Naive B cell (primary cell): ENCODE measurements around the gene MGAT4A. TPM values are rescaled to one million over a fixed set of nuclear protein-coding genes. Genes with fewer than 3 reads are reported as not detected.
"Not testable (repeated sequence)": the region's sequence is repeated elsewhere in the genome, so short reads cannot be mapped to it uniquely, and the experiment has no call there.

Experiments
- ATAC-seq, 2 donors: fragments of 150-1000 bp; cut with Tn5 transposase; 2 replicates each; pipeline ENCODE4 v1.10.0; 2021; ENCODE audit warnings: low read depth in 2 of 2, mild to moderate bottlenecking in 2 of 2, moderate library complexity in 2 of 2
- DNase-seq: peaks from one replicate; pipeline ENCODE4 v3.0.0; 2022
- H3K27ac Mint-ChIP-seq, 6 donors: one replicate each; pipeline ENCODE4 v1.8.0; 2020 to 2022; ENCODE audit warnings: mild to moderate bottlenecking in 6 of 6, mixed read lengths in 6 of 6, moderate library complexity in 5 of 6, inconsistent platforms in 2 of 6
- H3K27me3 Mint-ChIP-seq, 3 donors: one replicate each; pipeline ENCODE4 v1.8.0; 2021 to 2022; ENCODE audit warnings: mixed read lengths in 3 of 3, mild to moderate bottlenecking in 1 of 3
- H3K36me3 Mint-ChIP-seq, 2 donors: one replicate each; pipeline ENCODE4 v1.8.0; 2020 to 2022; ENCODE audit warnings: mixed read lengths in 2 of 2, inconsistent platforms in 1 of 2, mild to moderate bottlenecking in 1 of 2
- H3K4me1 Mint-ChIP-seq, 3 donors: one replicate each; pipeline ENCODE4 v1.8.0; 2020 to 2022; ENCODE audit warnings: mixed read lengths in 3 of 3, inconsistent platforms in 1 of 3, mild to moderate bottlenecking in 1 of 3, moderate library complexity in 1 of 3
- H3K4me3 Mint-ChIP-seq, 8 donors: one replicate each; pipeline ENCODE4 v1.8.0; 2020 to 2022; ENCODE audit warnings: mild to moderate bottlenecking in 8 of 8, mixed read lengths in 8 of 8, moderate library complexity in 8 of 8, inconsistent platforms in 2 of 8
- H3K9me3 Mint-ChIP-seq, 7 donors: one replicate each; pipeline ENCODE4 v1.8.0; 2020 to 2022; ENCODE audit warnings: mixed read lengths in 7 of 7, mild to moderate bottlenecking in 5 of 7, inconsistent platforms in 2 of 7, moderate library complexity in 1 of 7
- polyA plus RNA-seq, 6 donors: library from polyadenylated mRNA; unstranded; fragments of 300-500 nt; fragmentation: Illumina TruSeq; gene quantifications; one replicate each; pipeline ENCODE4 v1.2.3, GENCODE V29; 2021; ENCODE audit warnings: low read depth in 6 of 6

MGAT4A gene
- polyA plus RNA-seq, 6 donors from 2014 or later = 13.7 to 47.2 (median 21.6) TPM

- Mint-ChIP-seq H3K9me3 (no peaks in the 10 kb centered on the region), H3K27me3 (no peaks in the 10 kb centered on the region), H3K27ac (peak within 1 kb of the TSS; percentile 93 to 98 (median 96)), H3K4me3 (peak within 1 kb of the TSS; percentile 89 to 99 (median 94)), H3K4me1 (peaks cover 49 to 60% (median 52%) of the 10 kb centered on the region in 3 donors), H3K36me3 (peaks cover 4% of the 10 kb centered on the region in 2 donors)
- DNase-seq (peak; percentile 92), ATAC-seq (peak; percentile 86)
These were observed 122.6 kb downstream of the MGAT4A start, which contains the start of the genes COA5 and UNC50 for GRCh38 chr2:98608116-98608961. COA5 (minus strand) TSS chr2:98608512; CDS start chr2:98608405, 107 bp downstream. UNC50 (plus strand) TSS chr2:98608589; CDS start chr2:98609760, 1,171 bp downstream.

GRCh38 chr2:98607741-98608115 lies 123.2 kb downstream of the MGAT4A start:
- peaks cover 0 to 4% of the 10 kb centered on the region in 2 donors for H3K36me3 Mint-ChIP-seq
- peak overlapping the region in 5 of 6 donors; percentile 93 to 98 (median 96) for H3K27ac Mint-ChIP-seq
- peak overlapping the region; percentile 89 to 99 (median 94) for H3K4me3 Mint-ChIP-seq
- H3K27me3 Mint-ChIP-seq = no peaks in the 10 kb centered on the region
- ATAC-seq = peak in 1 of 2 donors; percentile 1
- peaks cover 46 to 59% (median 49%) of the 10 kb centered on the region in 3 donors for H3K4me1 Mint-ChIP-seq
- no peaks in the 10 kb centered on the region for H3K9me3 Mint-ChIP-seq
- DNase-seq = no peak

DNA sequence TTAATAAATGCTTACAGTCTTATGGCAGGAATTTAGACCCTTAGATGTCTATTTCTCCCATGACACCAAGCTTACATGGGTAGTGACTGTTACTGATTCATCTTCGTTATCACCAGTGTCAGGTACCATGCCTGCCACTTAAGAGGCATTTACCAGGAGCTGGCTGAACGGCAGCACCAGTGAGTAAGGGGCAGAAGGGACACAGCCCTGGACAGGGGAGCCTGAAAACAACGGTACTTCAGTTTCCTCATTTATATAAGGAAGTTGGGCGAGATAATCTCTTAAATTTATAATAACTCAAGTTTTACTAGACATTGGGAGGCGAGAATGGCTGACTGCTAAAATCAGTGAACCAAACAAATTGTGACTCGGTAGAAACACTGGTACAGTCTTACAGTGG lies 123.8 kb downstream of the MGAT4A start:
- Mint-ChIP-seq H3K27me3 (no peaks in the 10 kb centered on the region), H3K4me3 (peak overlapping the region; percentile 89 to 99 (median 94)), H3K9me3 (no peaks in the 10 kb centered on the region), H3K27ac (peak overlapping the region in 5 of 6 donors; percentile 90 to 97 (median 94)), H3K4me1 (peaks cover 46 to 59% (median 49%) of the 10 kb centered on the region in 3 donors), H3K36me3 (peaks cover 0 to 4% of the 10 kb centered on the region in 2 donors)
- DNase-seq (no peak), ATAC-seq (no peak)

DNA sequence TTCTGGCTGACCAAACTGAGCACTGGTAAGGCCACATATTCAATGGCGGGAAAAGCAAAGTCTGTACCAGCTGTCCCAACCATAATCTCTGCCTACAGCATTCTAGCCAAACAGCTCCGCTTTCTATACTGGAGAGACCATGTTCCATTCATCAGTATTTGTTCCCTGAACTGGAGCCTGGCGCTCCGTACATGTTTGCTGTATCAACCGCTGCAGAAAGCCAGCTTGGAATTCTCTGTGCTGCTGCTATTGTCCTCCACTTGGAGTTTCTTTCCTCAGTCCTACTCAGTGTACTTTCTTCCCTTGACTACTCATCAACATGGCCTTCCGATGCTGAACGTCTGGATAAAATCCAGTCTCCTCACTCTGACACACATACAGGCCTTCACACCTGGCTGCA lies 124.5 kb downstream of the MGAT4A start:
- H3K27me3 Mint-ChIP-seq = no peaks in the 10 kb centered on the region
- H3K4me1 Mint-ChIP-seq = peaks cover 46 to 56% (median 49%) of the 10 kb centered on the region in 3 donors
- H3K4me3 Mint-ChIP-seq = peak overlapping the region in 5 of 8 donors; percentile 51 to 99 (median 63)
- H3K36me3 Mint-ChIP-seq = peaks cover 0 to 4% of the 10 kb centered on the region in 2 donors
- peak overlapping the region in 3 of 6 donors; percentile 67 to 96 (median 94) for H3K27ac Mint-ChIP-seq
- H3K9me3 Mint-ChIP-seq = no peaks in the 10 kb centered on the region
- DNase-seq (no peak), ATAC-seq (no peak)

DNA sequence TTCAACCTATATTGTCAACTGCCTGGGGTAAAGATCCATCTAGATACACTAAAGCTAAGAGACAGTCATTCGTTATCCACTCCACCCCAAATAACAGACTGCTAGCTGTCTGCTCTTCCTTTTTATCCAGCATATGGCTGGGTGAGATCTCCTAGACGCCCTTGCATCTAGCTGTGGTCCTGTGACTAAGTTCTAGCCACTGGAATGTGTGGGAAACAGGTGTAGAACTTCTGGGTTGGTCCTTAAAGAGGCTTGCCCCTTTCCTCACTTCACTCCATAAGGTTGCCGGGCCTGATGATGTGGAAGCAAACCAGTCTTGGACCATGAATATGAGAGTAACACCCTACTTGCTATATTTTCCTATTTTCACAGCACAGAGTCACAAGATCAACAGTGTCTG lies 125.9 kb downstream of the MGAT4A start:
- peak overlapping the region in 5 of 6 donors; percentile 4 to 51 (median 28) for H3K27ac Mint-ChIP-seq
- no peaks in the 10 kb centered on the region for H3K9me3 Mint-ChIP-seq
- ATAC-seq (no peak), DNase-seq (no peak)
- peaks cover 41 to 48% (median 43%) of the 10 kb centered on the region in 3 donors for H3K4me1 Mint-ChIP-seq
- peaks cover 0 to 6% of the 10 kb centered on the region in 2 donors for H3K36me3 Mint-ChIP-seq
- peak overlapping the region in 1 of 8 donors; percentile 99 for H3K4me3 Mint-ChIP-seq
- no peaks in the 10 kb centered on the region for H3K27me3 Mint-ChIP-seq

DNA sequence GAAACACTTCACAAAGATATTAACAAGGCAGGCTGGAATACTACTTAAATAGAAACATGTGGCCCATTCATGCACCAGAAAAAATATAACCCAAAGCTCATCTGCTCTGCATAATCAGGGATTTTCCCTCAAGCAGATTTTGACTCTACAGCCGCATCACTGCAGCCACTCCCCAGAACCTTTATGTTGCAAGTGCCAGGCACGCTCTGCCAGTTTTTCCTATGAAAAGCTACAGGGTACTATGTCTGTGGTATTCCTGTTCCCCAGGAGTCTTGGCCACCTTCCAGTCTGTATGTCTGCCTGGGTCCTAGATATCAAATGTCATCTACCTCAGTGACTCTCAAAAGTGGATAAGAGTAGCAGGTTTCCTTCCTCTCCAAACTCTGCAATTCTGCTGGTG lies 126.4 kb downstream of the MGAT4A start:
- Mint-ChIP-seq H3K36me3 (peaks cover 0 to 10% of the 10 kb centered on the region in 2 donors), H3K9me3 (no peaks in the 10 kb centered on the region), H3K4me1 (peaks cover 36 to 43% (median 38%) of the 10 kb centered on the region in 3 donors), H3K27me3 (no peaks in the 10 kb centered on the region), H3K4me3 (peak overlapping the region in 1 of 8 donors; percentile 99), H3K27ac (peak overlapping the region in 4 of 6 donors; percentile 34 to 80 (median 64))
- DNase-seq (no peak), ATAC-seq (no peak)

GRCh38 chr2:98601532-98602132 lies 129.3 kb downstream of the MGAT4A start:
- H3K27me3 Mint-ChIP-seq = no peaks in the 10 kb centered on the region
- peaks cover 3 to 10% of the 10 kb centered on the region in 2 donors for H3K36me3 Mint-ChIP-seq
- H3K9me3 Mint-ChIP-seq = no peaks in the 10 kb centered on the region
- H3K4me3 Mint-ChIP-seq = peak overlapping the region in 1 of 8 donors; percentile 26
- DNase-seq (no peak), ATAC-seq (no peak)
- H3K27ac Mint-ChIP-seq = peak overlapping the region in 1 of 6 donors; percentile 94
- peaks cover 15 to 23% (median 22%) of the 10 kb centered on the region in 3 donors for H3K4me1 Mint-ChIP-seq

GRCh38 chr2:98598781-98599428 lies 132.0 kb downstream of the MGAT4A start:
- H3K4me1 Mint-ChIP-seq = peaks cover 0 to 5% (median 3%) of the 10 kb centered on the region in 3 donors
- peaks cover 0 to 3% (median 2%) of the 10 kb centered on the region in 7 donors for H3K9me3 Mint-ChIP-seq
- ATAC-seq (no peak), DNase-seq (no peak)
- H3K36me3 Mint-ChIP-seq = peaks cover 7 to 13% of the 10 kb centered on the region in 2 donors
- H3K27me3 Mint-ChIP-seq = no peaks in the 10 kb centered on the region
- H3K27ac Mint-ChIP-seq = peak overlapping the region in 1 of 6 donors; percentile 29
- no peak overlapping the region for H3K4me3 Mint-ChIP-seq

GRCh38 chr2:98594665-98595064 lies 136.3 kb downstream of the MGAT4A start:
- H3K27me3 Mint-ChIP-seq, H3K9me3 Mint-ChIP-seq, H3K27ac Mint-ChIP-seq, ATAC-seq, H3K4me3 Mint-ChIP-seq, DNase-seq, H3K4me1 Mint-ChIP-seq, H3K36me3 Mint-ChIP-seq: not testable (repeated sequence)

- Mint-ChIP-seq H3K27me3 (no peaks in the 10 kb centered on the region), H3K9me3 (peaks cover 0 to 7% (median 3%) of the 10 kb centered on the region in 7 donors), H3K36me3 (peaks cover 5 to 7% of the 10 kb centered on the region in 2 donors), H3K27ac (no peak overlapping the region), H3K4me3 (no peak overlapping the region), H3K4me1 (peaks cover 0 to 6% (median 5%) of the 10 kb centered on the region in 3 donors)
- ATAC-seq = no peak
- no peak for DNase-seq
These were observed 138.4 kb downstream of the MGAT4A start for GRCh38 chr2:98592565-98592964.

GRCh38 chr2:98589489-98589888 lies 141.4 kb downstream of the MGAT4A start:
- Mint-ChIP-seq H3K36me3 (peaks cover 0 to 5% of the 10 kb centered on the region in 2 donors), H3K4me1 (peaks cover 0 to 6% (median 0%) of the 10 kb centered on the region in 3 donors), H3K4me3 (no peak overlapping the region), H3K27ac (peak overlapping the region in 1 of 6 donors; percentile 71), H3K9me3 (peaks cover 0 to 6% (median 3%) of the 10 kb centered on the region in 7 donors), H3K27me3 (no peaks in the 10 kb centered on the region)
- no peak for ATAC-seq
- no peak for DNase-seq

- H3K36me3 Mint-ChIP-seq = peaks cover 0 to 3% of the 10 kb centered on the region in 2 donors
- ATAC-seq = no peak
- no peaks in the 10 kb centered on the region for H3K27me3 Mint-ChIP-seq
- H3K9me3 Mint-ChIP-seq = peaks cover 0 to 5% (median 2%) of the 10 kb centered on the region in 7 donors
- H3K4me1 Mint-ChIP-seq = peaks cover 0 to 6% (median 0%) of the 10 kb centered on the region in 3 donors
- no peak overlapping the region for H3K4me3 Mint-ChIP-seq
- peak overlapping the region in 1 of 6 donors; percentile 71 for H3K27ac Mint-ChIP-seq
- no peak for DNase-seq
These were observed 142.0 kb downstream of the MGAT4A start for GRCh38 chr2:98588880-98589431.
